GM19328 (cell line): Measurements from ENCODE around the gene NEK4.
"Not testable (repeated sequence)": the region's sequence is repeated elsewhere in the genome, so short reads cannot be mapped to it uniquely, and the experiment has no call there.

Experiments used
- ATAC-seq: cut with Tn5 transposase; IDR thresholded peaks from one replicate; pipeline ENCODE4 v1.9.1; 2021; ENCODE audit warnings: mild to moderate bottlenecking, moderate library complexity; ENCODE audit not compliant: unreplicated experiment

NEK4 gene

DNA sequence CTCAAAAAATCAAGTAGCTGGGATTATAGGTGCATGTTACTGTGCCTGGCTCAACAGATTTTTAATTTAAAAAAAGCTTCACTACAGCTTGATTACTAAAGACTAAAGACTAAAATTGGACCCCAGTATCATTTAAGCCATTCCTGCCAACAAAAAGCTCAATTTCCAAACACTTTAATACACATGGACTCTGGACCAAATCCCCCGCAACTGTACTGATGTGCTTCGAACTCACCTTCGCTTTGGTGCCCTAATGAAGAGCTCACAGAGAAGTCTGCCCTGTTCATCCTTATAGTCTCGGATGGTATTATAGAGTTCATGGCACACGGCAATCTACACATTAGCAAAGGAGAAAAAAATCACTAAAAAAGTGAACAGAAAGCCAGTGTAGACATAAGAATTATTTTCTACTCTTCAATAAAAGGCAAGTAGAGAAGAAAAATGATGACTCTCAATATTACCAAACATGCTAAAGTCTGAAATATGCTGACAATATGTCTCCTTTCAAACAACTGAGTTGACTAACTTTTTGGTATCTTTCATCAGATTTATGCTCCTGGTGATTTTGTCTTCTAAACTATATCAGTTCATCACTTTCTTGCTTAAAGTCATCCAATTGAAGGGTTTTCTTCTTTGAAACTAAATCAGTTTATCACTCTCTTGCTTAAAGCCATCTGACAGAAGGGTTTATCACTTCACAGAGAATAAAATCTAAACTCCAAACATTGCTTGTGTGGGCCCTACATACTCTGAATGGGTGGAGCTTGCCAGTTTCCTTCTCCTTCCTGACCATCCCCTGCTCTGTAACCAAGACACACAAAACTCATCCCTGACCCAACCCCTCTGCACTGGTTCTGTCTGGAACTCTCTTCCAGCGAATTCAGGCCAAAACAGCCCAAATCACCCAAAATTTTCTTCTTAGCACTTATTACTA lies 92.2 kb downstream of the NEK4 start:
- no peak for ATAC-seq

DNA sequence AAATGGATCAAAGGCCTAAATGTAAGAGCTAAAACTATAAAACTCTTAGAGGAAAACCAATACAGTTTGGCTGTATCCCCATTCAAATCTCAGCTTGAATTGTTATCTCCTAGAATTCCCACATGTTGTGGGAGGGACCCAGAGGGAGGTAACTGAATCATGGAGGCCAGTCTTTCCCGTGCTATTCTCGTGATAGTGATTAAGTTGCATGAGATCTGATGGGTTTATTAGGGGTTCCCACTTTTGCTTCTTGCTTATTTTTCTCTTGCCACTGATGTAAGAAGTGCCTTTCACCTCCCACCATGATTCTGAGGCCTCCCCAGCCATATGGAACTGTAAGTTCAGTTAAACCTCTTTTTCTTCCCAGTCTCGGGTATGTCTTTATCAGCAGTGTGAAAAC lies 94.5 kb downstream of the NEK4 start:
- ATAC-seq, result not testable (repeated sequence)

DNA sequence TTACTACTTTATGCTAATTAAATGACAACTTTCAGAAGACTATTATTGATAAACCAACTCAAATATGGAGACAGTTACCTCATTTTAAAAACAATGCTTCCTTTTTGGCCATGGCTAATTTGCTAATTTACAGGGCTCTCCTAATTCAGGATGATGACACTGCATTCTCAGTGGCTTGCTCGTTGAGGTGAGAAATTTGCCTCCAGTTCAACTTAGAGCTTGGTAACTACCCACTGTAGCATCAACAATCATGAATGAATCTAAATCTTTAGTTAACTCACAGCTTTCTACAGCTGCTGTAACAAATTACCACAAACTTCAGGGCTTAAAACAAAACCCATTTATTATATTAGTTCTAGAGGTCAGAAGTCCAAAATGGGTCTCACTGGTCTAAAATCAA lies 99.1 kb downstream of the NEK4 start:
- ATAC-seq, result no peak

DNA sequence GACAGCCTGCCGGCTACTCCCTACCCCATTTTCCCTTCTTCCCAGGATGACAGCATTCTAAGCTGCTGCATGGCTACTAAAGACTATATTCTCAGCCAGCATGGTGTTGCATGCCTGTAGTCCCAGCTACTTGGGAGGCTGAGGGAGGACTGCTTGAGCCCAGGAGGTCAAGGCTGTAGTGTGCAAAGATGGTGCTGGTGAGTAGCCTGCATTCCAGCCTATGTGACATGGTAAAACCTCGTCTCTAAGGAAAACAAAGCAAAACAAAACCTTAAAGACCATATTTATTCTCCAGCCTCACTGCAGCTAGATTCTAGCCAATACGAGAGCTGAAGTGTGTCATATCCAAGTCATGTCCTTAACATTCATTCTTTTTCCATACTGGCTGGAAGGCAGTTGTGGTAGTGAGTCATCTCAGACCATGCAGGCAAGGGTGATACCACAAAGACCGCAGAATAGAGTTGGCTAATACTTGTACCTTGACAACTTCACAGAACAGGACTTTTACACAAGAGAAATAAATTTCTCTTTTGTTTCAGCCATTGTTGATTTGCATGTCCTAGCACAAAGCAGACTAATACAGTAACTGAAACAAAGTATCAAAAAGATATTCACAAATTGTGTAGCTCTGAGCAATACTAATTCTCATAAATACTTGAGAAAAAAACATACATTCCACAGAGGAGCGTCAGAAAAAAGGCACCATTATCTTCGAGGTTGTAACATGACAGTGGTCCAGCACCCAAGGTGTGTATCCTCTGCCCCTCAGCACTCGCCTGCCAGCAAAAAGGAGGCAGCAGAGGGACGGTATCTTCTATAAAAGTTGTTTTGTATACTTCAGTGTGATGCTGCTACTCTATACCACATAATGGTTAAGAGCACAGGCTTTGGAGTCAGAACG lies 99.9 kb downstream of the NEK4 start:
- ATAC-seq, result no peak

DNA sequence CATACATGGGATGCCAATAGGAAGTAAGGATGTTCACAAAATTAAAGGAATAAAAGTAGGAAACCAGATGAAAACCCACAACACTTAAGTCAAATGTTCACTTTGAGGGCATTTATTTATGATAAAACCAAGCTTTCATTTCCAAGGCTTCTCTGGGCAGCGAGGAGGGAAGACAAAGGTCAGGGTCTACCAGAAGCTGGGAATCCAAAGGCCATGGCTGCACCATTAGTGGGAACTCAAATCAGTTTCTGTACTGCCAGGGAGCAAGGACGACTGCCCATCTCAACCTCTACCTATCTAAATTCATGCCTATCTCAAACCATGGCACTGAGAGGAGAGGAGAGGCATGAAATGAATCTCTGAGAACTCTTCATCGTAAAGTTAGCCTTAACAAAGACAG lies 107.6 kb downstream of the NEK4 start:
- no peak for ATAC-seq

DNA sequence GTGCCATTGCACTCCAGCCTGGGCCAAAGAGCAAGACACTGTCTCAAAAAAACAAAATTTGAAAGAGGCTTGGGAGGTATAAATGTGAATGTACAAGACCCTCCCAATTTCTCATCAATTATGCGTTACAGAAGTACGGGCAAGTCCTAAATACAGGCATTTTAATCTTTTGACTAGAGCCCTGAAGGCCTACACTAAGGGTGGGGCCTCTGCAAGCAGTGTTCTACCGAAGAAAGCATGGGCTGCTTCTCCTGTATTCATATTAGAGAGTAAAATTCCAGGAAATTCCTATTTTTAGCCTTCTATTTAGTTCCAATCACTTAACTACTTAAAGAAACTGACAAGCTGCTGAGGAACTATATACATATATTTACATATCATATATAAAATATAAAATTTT lies 110.7 kb downstream of the NEK4 start:
- ATAC-seq, result no peak
